ENCODE measurements around the gene NCAM1.
A peak's percentile ranks its signal among the peaks of the same experiment; 100 is the strongest.

DNA sequence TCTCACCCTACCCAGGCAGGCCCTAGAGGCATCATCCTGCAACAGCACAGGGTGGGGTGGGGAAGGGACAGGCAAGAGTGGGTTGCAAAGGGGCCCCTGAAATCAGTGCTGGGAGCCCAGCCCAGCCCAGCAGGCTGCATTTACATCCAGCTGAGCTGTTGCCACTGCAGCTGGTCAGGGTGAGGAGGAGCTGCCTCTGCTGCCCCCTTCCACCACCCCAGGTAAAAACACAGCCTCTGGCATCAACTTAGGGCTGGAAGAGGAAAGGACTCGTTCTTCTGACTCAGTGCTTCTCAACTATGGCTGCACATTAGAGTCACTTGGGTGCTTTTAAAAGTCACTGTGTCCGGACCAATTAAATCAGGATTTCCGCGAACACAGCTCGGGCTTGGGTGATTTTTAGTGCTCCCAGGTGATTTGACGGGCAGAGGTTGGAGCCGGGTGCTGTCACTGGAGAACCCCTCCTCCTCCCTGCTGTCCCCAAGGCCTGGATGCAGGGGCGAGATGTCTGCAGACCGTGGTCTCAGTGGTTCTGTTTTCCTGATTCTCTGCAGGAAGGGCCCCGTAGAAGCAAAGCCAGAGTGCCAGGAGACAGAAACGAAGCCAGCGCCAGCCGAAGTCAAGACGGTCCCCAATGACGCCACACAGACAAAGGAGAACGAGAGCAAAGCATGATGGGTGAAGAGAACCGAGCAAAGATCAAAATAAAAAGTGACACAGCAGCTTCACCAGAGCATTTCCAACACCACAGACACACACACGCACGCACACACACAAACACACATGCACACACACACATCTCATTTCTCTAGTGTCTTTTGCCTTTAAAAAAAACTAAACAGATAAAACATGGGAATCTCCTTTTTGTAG, 313.7 kb downstream of the NCAM1 start:
- TF ChIP-seq, protein P1, sequence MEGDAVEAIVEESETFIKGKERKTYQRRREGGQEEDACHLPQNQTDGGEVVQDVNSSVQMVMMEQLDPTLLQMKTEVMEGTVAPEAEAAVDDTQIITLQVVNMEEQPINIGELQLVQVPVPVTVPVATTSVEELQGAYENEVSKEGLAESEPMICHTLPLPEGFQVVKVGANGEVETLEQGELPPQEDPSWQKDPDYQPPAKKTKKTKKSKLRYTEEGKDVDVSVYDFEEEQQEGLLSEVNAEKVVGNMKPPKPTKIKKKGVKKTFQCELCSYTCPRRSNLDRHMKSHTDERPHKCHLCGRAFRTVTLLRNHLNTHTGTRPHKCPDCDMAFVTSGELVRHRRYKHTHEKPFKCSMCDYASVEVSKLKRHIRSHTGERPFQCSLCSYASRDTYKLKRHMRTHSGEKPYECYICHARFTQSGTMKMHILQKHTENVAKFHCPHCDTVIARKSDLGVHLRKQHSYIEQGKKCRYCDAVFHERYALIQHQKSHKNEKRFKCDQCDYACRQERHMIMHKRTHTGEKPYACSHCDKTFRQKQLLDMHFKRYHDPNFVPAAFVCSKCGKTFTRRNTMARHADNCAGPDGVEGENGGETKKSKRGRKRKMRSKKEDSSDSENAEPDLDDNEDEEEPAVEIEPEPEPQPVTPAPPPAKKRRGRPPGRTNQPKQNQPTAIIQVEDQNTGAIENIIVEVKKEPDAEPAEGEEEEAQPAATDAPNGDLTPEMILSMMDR (conservative IDR thresholded peaks at IDR 0.05; ENCODE audit: low read depth, low read length) = peak; percentile 37; the same call in 1 of the 2 replicates
- TF ChIP-seq EZH2 (IDR thresholded peaks at IDR 0.05; ENCODE audit: borderline replicate concordance, low read depth, low read length, poor library complexity, severe bottlenecking) = no peak
